Breast epithelium (tissue), 3 donors: ENCODE results near the gene FTO.

Experiments used
- CTCF ChIP-seq, 3 donors: fragments of 450-650 bp; IDR thresholded peaks; one replicate each; pipeline ENCODE4 v1.5.1; 2016 to 2017; ENCODE audit warnings: antibody characterized with exemption in 3 of 3, mild to moderate bottlenecking in 3 of 3, moderate library complexity in 3 of 3
- POLR2A ChIP-seq: fragments of 450-650 bp; IDR thresholded peaks from one replicate; pipeline ENCODE4 v1.6.1; 2016; ENCODE audit warnings: antibody characterized with exemption, mild to moderate bottlenecking, moderate library complexity
- POLR2AphosphoS5 ChIP-seq, 3 donors: sonication (generic); formaldehyde crosslinking; IDR thresholded peaks; one replicate each; pipeline ENCODE4 v1.6.1; 2017; ENCODE audit warnings: antibody characterized with exemption in 3 of 3

GRCh38 chr16:53832896-53833544 lies 129.1 kb downstream of the FTO start:
- TF ChIP-seq CTCF (IDR thresholded peaks at IDR 0.05) (no peak), POLR2A (no peak), POLR2AphosphoS5 (IDR thresholded peaks at IDR 0.05) (no peak)
